LNCaP clone FGC (cell line): Measurements from ENCODE around the gene TWIST2.

Experiments
- DNase-seq: peaks from one replicate; pipeline ENCODE4 v3.0.0-alpha.2; 2011; ENCODE audit warnings: low read depth
- H3K4me3 ChIP-seq: 2 replicates; pipeline ENCODE4 v1.5.1; 2011; ENCODE audit warnings: mild to moderate bottlenecking, low read depth, low read length, control low read depth
- CTCF ChIP-seq: IDR thresholded peaks from 2 replicates; pipeline ENCODE4 v1.5.1; 2012; ENCODE audit warnings: mild to moderate bottlenecking; ENCODE audit not compliant: control insufficient read depth, insufficient read depth; ENCODE audit errors: extremely low read depth

TWIST2 gene

DNA sequence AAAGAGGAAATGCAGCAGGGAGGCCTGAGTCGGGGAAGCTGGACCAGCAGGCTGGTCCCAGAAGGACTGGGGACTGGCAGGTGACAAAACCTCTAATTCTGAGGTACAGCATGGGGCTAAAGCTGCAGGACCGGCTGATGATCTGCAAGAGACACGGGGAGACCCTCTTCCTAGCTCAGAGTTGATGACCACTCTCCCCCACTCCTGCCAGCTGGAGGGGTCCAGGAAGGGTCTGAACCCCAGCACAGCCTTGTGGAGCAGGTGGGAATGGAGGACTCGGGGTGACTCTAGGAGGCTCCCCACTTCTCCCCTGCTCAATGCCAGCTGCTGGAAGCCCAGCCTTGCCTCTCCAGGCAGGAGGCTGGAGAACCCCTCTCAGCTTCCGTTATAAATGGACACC lies 67.7 kb downstream of the TWIST2 start:
- no peak overlapping the region for H3K4me3 ChIP-seq
- TF ChIP-seq CTCF: no peak
- DNase-seq: no peak

GRCh38 chr2:238916176-238916874 lies 68.4 kb downstream of the TWIST2 start:
- TF ChIP-seq CTCF: no peak
- DNase-seq: no peak
- no peak overlapping the region for H3K4me3 ChIP-seq

- H3K4me3 ChIP-seq: no peak overlapping the region
- DNase-seq: no peak
- no peak for TF ChIP-seq CTCF
Observed at GRCh38 chr2:238916875-238917590, 69.1 kb downstream of the TWIST2 start.

- H3K4me3 ChIP-seq: no peak overlapping the region
- TF ChIP-seq CTCF: no peak
- DNase-seq: no peak
Observed at GRCh38 chr2:238919307-238919706, 71.4 kb downstream of the TWIST2 start.

GRCh38 chr2:238920053-238920452 lies 72.2 kb downstream of the TWIST2 start:
- H3K4me3 ChIP-seq: no peak overlapping the region
- no peak for TF ChIP-seq CTCF
- no peak for DNase-seq

DNA sequence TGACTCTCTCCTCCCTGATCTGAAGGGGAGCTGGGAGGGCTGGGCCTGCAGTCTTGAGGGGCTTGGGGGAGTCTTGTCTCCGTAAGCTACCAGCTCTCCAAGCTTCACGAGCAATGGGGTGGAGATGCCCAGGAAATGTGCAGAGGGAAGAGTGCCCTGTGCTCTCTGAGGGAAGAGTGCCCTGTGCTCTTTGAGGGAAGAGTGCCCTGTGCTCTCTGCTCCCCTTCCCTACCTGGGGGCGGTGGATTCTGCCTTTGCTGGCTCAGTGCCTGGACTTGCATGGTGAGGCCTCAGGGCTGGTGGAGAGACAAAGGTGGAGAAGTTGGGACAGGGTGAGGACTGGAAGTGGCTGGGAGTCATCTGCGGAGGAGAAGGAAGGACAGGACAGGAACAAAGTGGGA lies 72.7 kb downstream of the TWIST2 start:
- TF ChIP-seq CTCF: no peak
- DNase-seq: no peak
- H3K4me3 ChIP-seq: no peak overlapping the region
